ENCODE measurements around the gene ASPHD2.

GRCh38 chr22:26479792-26480610 is 50.9 kb downstream of the ASPHD2 start:
- TF ChIP-seq RAD21 (IDR thresholded peaks at IDR 0.05; ENCODE audit: insufficient read depth, low read depth, low read length) (no peak), E4F1 (IDR thresholded peaks at IDR 0.05; ENCODE audit: borderline replicate concordance, partially characterized antibody) (no peak), FOS (IDR thresholded peaks at IDR 0.05; ENCODE audit: borderline replicate concordance, extremely low read depth, insufficient read length) (no peak), POLR2AphosphoS5 (IDR thresholded peaks at IDR 0.05; ENCODE audit: low read length) (no peak), ZBTB40 (IDR thresholded peaks at IDR 0.05; ENCODE audit: borderline replicate concordance) (no peak), KAT2A (conservative IDR thresholded peaks at IDR 0.05; ENCODE audit: control insufficient read depth, low read depth, low read length) (no peak), IKZF2 (IDR thresholded peaks at IDR 0.05) (peak; percentile 8 to 17; a peak in 1 of 4 replicates), CTCF (IDR thresholded peaks at IDR 0.05 in 2 of 3, conservative IDR thresholded peaks at IDR 0.05 in 1 of 3; ENCODE audit: control insufficient read depth in 2 of 3, extremely low read depth in 1 of 3, insufficient read depth in 1 of 3, low read depth in 3 of 3, low read length in 3 of 3) (no peak), RAD51 (IDR thresholded peaks at IDR 0.05) (no peak), RB1 (IDR thresholded peaks at IDR 0.05; ENCODE audit: borderline replicate concordance) (no peak), CHD2 (IDR thresholded peaks at IDR 0.05; ENCODE audit: borderline replicate concordance, low read depth, low read length) (no peak), ZNF592 (IDR thresholded peaks at IDR 0.05) (no peak), RFX5 (IDR thresholded peaks at IDR 0.05; ENCODE audit: low read depth, low read length) (no peak)
